Skeletal muscle tissue (tissue), 2 donors: ENCODE results near the gene PIK3IP1. TPM values are rescaled to one million over a fixed set of nuclear protein-coding genes. Genes with fewer than 3 reads are reported as not detected.

Source experiments
- small RNA-seq: library from RNA; depleted of rRNA; stranded (forward); fragments of <200 nt; gene quantifications from one replicate; pipeline ENCODE3, GENCODE V24; 2014
- total RNA-seq: library from RNA; depleted of rRNA; stranded (reverse); fragments of >200 nt; gene quantifications from one replicate; pipeline ENCODE4 v1.2.3, GENCODE V29; 2014

Gene PIK3IP1
- total RNA-seq, 1 donor from 2014 or later = 6.3 TPM

Small RNA genes lying within 50 kb of the gene (small RNA-seq; reads per million reads assigned to genes)
- not detected for gene RNA5SP496

Other genes starting within 250 kb of the PIK3IP1 start
- gene SMTN, start 211.2 kb downstream of the PIK3IP1 start, total RNA-seq = 57.9 TPM
- 16.2 TPM for gene SELENOM, start 184.9 kb downstream of the PIK3IP1 start, total RNA-seq
- not detected for gene INPP5J, start 169.5 kb downstream of the PIK3IP1 start, total RNA-seq
- not detected for gene PLA2G3, start 152.0 kb downstream of the PIK3IP1 start, total RNA-seq
- 17.2 TPM for gene RNF185, start 132.3 kb downstream of the PIK3IP1 start, total RNA-seq
- 15.7 TPM for gene LIMK2, start 80.2 kb downstream of the PIK3IP1 start, total RNA-seq
- gene PATZ1, start 53.9 kb upstream of the PIK3IP1 start, total RNA-seq = 19.8 TPM
- 98.1 TPM for gene DRG1, start 107.1 kb upstream of the PIK3IP1 start, total RNA-seq
- 8.9 TPM for gene EIF4ENIF1, start 197.4 kb upstream of the PIK3IP1 start, total RNA-seq
- gene SFI1, start 204.0 kb upstream of the PIK3IP1 start, total RNA-seq = 11.5 TPM